Activated CD8-positive, alpha-beta memory T cell treated with anti-CD3 and anti-CD28 coated beads for 48 hours (primary cell): Measurements from ENCODE around the gene WDR3.

Experiments used
- DNase-seq, 3 experiments: peaks; one replicate each; pipeline ENCODE4 v3.0.0-alpha.2; 2020; ENCODE audit warnings: low read depth in 2 of 3, low spot score in 2 of 3

WDR3 gene

DNA sequence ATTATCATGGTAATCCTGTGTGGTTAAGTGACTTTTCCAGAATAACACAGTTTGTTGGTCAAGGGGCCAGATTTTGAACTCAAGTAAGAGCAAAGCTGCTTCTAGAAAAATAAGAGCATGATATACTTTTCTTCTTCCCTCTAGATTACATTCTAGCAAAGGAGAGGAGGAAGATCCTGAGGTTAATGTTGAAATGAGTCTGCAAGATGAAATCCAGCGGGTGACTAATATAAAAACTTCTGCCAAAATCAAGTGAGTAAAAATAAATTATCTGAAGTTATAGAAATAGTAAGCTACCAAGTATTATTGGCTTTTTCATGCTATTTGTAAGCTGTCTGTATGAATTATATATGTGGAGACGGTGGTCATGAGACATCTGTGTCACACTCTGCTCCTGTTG, 12.8 kb downstream of the WDR3 start:
- no peak for DNase-seq

- no peak for DNase-seq
Measured at GRCh38 chr1:117952386-117952785, 22.8 kb downstream of the WDR3 start.

- DNase-seq, result no peak
Measured at GRCh38 chr1:117959364-117959763, 29.8 kb downstream of the WDR3 start.

DNA sequence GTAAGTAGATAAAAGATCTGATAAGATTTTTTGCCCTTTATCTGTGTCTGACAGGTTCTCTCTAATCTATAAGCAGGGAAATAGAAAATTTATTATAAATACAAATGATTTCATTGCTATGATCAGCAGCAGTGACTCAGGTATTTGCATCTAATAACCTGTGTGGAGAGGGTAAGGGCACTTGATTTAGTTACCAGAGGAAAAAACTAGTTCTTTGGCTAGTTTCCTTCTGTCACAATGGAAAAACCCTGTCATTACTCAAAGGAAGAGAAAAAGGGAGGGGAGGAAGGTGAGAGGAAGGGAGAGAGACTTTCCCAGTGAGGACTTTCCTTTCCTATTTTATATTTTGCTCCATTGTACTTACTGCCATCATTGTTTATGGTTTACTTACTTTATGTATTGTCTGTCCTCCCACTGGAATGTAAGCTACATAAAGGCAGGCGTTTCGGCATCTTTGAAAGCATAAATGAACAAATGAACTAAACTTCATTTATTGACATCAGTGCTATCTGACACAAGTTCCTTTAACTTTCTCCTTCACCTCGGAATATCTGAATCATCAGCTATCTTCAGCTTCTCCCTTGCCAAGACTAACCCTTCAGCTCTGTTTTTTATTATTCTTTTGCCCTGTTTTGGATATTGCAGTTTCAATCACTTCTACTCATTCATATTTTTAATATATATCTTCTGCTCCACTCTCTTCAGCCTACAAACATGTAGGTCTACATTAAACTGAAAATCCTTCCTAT, 34.9 kb downstream of the WDR3 start:
- no peak for DNase-seq

- DNase-seq, result no peak
Measured at GRCh38 chr1:117967477-117967876, 37.9 kb downstream of the WDR3 start.

DNA sequence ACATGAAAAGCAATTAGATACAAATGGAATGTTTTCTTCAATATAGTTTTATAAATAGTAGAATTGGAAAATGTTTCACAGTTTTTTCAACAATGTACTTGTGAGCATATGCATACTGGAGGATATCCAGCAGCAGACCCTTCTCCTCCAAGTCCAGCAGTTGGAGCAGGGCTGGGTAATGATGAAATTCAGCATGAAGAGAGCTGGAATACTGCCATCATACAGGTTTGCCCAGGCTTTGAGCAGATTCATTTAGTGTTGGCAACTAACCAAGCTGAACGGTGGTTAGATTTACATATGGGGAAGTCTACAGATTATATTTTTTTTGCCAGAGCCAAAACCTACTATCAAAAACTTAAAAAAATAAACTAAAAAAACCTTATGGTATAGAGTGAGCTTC, 38.3 kb downstream of the WDR3 start:
- no peak for DNase-seq

- no peak for DNase-seq
Measured at GRCh38 chr1:117970252-117970651, 40.7 kb downstream of the WDR3 start.

GRCh38 chr1:117971777-117972176, 42.2 kb downstream of the WDR3 start:
- DNase-seq, result no peak

GRCh38 chr1:117976381-117976780, 46.8 kb downstream of the WDR3 start:
- DNase-seq, result no peak

DNA sequence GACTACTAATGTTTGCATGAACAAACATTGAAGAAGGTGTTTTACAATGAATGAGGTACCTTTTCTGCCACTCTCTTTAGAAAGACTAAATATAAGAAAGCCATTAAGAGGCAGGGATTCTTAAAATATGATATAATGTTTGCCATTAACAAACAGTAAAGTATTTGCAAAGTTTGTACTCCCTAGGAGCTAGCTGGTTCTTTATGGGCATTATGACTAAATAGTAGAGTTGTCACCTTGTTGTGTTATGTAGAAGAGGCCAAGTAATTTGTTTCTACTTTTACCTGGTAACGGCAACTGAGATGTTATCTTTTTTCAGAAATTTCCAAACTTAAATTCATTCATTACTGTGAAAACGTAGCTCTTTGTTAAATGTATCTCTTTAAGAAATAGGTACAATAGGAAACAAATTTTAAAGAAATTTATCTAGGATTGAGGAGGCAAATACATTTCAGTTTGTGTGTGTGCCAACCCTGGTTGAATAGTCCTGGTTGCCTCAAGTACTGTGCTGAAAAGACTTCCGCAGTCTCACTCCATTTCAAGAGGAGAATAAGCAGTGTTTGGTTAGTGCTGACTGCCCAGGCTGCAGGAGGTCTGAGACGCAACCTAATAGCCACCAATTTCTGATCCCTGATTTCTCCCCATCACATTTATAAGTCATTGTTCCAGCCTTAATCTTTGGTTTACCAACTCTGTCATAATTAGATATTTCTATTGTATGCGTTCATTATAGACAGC, 52.1 kb downstream of the WDR3 start:
- no peak for DNase-seq

- no peak for DNase-seq
Measured at GRCh38 chr1:117985239-117985638, 55.7 kb downstream of the WDR3 start.

GRCh38 chr1:117985973-117986372, 56.4 kb downstream of the WDR3 start:
- no peak for DNase-seq

- no peak for DNase-seq
Measured at GRCh38 chr1:118004312-118004711, 74.8 kb downstream of the WDR3 start.

GRCh38 chr1:118007391-118007790, 77.9 kb downstream of the WDR3 start:
- no peak for DNase-seq

- DNase-seq, result no peak
Measured at GRCh38 chr1:118008011-118008410, 78.5 kb downstream of the WDR3 start.

GRCh38 chr1:118012515-118013124, 83.1 kb downstream of the WDR3 start:
- DNase-seq, result no peak

DNA sequence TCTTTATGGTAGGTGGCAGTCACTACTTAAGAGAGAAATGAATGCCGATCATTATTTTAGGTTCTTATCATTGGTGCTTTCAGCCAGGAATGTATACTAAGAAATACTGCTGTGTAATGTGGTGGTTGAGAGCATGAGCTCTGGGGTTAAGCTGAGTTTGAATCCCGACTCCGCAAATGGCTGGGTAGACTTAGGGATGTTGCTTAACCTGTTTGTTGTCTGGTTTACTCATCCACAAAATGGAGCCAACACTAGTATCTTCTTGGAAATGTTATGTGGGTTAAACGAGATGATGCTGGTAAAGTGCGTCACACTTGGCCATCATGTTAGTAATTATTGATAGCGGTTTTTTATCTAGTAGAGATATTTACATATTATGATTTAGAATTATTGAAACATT, 83.8 kb downstream of the WDR3 start:
- no peak for DNase-seq

- DNase-seq, result no peak
Measured at GRCh38 chr1:118013938-118014337, 84.4 kb downstream of the WDR3 start.
